ENCODE results near the gene ARMC9.
"Not testable (repeated sequence)": the region's sequence is repeated elsewhere in the genome, so short reads cannot be mapped to it uniquely, and the experiment has no call there.

ARMC9 gene

DNA sequence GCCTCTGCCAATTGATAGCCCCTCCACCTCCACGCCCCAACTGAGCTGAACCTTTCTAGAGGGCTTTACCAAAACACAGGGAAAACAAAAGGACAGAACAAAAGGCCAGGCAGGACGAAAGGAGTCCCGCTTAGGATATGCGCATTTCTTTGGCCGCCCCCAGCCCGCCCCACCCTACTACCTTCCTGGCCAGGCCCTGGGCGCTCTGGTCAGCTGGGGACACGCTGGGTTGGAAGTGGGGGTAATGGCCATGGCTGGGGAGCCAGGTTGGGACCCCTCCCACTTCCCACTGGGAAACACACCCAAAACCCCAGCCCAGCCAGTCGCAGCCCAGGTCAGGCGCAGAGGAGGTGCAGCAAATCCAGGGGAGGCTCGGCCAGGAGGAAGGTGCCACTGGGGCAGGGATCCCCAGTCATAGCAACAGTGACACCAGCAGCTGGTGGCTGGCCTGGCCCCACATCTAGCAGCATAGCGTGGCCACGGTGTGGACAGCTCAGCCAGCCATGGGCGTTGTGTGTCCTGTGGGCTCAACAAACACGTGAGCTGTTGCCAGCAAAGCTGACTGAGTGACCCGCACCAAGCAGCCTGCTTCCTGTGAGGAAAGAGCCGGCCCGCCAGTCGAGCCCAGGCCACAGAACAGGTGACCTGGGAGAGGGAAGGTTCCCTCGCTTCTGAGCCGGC is 172.5 kb downstream of the ARMC9 start:
- DNase-seq: no peak

DNA sequence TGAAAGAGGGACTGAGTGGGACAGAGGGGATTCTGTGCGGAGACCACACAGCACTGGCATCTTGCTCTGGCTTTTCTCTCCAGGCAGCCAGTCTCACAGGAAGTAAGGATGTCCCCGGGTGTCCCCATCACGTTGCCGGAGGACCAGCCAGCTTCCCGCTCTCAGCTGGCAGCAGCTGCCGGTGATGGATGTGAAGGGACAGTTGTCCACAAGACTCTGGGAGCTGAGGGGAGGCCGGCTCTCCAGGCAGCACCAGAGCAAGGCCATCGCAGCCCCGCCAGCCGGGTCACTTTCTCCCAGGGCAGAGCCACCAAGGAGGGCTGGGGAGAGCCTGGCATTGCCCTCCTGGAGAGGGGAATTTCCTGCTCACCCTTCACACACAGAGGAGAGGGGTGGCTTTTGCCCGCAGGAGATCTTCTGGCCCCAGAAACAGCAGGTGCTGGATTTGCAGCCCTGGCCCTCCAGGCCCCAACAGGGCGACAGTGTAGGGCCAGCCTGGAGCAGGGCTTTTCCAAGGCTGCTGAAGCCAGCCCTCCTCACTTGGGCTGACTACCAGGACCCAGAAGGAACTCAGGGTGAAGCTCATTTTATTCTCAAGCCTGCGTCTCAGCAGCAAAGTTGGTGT is 173.1 kb downstream of the ARMC9 start:
- DNase-seq: no peak

DNA sequence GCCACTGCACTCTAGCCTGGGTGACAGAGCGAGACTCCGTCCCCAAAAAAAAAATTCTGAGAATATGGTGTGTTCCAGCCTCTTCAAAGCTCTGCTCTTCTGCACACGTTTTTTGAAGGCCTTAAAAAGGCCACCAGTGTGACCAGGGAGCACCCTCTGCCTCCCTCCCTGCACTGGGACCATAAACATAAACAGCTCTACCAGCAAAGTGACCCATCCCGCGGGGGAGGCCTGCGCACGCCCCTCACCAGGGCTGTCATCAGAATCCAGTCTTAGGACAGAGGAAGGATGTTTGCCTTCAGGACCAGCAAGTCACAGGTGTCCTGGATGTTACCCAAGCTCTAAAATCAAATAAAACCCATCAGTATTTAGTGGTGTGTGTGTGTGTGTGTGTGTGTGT is 173.9 kb downstream of the ARMC9 start:
- DNase-seq: no peak

DNA sequence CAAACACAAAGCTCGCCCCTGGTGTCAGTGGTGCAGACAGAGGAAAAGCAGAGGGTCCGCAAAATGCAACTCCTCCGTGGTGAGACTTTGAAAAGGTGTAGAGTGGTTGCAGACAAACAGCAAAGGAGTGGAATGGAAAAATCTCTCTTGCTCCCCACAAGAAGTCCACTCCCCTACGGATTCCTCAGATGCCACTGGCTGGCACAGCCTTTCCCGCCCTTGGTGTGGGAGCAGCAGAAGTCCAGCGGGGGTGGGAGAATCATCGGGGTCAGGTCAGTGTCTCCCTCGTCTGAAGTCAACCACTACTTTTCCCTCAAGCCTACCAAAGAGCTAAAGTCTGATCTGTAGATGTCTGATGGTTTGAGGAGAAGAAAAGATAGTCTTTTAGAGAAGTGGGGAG is 174.8 kb downstream of the ARMC9 start:
- DNase-seq: no peak

DNA sequence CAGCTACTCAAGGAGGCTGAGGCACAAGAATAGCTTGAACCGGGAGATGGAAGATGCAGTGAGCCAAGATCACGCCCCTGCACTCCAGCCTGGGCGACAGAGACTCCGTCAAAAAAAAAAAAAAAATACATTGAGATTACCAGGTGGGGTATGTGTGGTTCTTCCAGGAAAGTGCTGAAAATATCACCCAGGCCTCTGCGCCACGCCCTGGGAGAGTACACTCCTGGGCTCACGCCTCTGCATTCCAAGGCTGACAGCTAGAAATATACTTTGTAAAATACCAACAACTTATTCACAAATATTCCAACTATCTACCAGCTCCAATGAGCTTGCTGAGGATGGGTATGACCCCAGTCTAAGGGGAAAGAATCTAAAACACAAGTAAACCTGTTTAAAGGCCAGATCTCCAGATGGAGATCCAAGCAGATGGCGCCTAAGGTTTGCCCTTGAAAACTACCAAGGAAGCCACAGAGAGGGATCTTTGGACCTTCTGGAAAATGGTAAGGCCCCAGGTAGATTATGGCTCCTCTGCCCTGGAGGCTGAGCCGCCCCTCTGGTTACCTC is 175.4 kb downstream of the ARMC9 start:
- no peak for DNase-seq

DNA sequence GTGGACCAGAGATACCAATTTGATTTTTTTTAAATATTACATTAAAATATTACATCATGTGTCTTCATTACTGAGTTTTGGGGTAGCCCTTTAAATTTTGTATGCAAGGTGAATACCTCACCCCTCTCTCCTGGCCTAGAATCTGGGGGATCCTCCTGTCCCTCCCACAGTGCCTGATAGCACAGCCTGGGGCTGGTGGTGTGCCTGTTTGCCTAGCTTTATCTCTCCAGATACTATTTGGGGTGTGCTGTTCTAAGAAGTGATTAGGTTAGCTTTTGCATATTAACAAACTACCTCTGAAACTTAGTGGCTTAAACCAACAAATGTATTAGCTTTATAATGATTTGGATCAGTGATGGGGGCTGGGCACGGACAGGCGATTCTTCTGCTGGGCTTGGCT is 176.3 kb downstream of the ARMC9 start:
- no peak for DNase-seq

DNA sequence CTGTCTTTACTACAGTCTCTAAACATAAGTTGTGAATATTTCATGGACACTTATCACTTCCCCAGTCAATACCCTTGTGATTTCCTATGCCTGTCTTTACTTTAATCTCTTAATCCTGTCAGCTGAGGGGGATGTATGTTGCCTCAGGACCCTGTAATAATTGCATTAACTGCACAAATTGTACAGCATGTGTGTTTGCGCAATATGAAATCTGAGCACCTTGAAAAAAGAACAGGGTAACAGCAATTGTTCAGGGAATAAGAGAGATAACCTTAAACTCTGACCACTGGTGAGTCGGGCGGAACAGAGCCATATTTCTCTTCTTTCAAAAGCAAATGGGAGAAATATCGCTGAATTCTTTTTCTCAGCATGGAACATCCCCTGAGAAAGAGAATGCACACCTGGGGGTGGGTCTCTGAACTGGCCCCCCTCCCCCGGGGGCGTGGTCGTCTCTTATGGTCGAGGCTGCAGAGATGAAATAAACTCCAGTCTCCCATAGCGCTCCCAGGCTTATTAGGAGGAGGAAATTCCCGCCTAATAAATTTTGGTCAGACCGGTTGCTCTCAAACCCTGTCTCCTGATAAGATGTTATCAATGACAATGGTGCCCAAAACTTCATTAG is 177.7 kb downstream of the ARMC9 start:
- not testable (repeated sequence) for DNase-seq

DNA sequence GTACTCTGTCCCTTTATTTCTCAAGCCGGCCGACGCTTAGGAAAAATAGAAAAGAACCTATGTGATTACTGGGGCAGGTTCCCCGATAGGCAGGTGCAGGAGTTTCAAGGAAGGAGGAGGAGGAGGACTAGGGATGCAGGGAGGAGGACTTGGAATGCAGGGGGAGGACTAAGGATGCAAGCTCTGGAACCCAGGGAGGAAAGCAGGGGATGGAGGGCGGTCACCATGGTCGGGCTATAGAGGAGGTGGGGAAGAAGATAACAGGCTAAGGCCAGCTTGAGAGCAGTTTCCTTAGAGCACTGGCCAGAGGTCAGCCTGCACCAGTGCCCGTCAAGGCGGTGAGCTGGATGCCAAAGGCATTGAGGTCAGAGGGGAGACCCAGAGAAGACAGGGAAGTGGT is 178.4 kb downstream of the ARMC9 start:
- no peak for DNase-seq

DNA sequence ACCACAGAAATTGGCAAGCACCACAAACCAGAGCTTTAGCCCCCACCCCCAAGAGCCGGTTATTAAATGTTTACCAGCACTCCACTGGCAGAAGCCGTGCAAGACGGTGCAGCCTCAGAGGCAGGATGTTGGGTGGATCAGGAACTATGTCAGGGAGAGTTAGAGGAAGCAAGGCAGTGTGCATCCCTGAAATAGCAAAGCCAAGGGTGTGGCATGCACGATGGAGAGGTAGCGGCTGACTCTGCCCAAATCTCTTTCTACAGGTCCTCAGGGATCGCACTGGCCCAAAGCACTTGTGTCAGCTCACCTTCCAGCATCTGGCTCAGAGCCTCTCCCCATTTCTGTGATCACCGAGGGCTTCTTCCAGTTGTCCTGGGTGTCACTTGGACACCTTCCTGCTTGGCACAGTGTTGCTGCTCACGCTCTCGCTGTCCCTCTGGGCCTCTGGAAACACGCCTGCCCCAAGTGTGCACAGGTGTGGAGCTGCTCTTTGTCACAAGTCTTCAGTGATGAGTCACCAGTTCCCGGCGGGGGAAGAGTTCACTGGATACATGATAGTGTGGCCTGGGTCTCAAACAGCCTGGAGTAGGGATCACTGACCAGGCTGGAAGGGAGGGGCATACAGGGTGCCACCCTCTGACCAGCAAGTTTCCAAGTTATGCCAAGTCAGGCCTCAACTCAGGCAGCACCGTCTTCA is 179.7 kb downstream of the ARMC9 start:
- DNase-seq: peak; percentile 49

DNA sequence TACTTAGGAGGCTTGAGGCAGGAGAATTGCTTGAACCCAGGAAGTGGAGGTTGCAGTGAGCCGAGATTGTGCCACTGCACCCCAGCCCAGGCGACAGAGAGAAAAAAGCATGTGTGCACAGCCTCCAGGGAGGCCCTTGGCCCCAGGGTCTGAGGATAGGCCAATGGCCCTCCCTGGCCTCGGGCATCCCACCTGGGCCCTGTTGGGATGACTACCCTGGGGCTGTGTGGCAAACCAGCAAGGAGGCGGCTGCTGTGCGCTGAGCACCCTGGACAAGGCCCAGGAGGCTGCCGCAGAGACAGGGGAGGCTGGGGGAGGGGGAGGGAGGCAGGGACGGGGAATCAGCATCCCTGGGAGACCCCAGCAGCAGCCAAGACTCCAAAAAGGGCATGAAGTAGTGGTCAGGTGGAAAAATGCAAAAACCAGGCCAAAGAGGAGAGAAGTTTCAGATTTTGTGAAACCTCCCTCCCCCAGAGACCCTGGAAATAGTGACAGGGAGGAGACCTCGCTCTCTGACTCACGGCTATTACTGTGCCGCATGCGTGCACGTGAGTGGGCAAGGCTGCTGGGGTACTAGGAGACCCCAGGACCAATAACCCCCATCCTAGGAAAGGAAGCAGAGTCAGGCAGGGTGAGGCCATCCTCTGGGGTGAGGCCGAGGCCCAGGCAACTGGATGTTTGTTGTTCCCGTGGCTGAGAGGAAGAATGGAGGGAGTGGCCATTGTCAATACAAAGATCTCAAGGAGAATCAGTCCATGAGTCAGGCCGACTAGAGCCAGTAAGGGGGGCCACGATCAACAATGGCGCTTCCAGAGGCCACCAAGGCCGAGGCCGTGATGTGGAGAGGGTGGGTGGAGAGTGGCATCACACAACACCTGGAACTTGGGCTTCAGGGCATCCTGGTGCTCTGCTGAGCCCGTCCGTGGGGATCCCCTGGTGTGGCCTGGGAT is 181.1 kb downstream of the ARMC9 start:
- no peak for DNase-seq

DNA sequence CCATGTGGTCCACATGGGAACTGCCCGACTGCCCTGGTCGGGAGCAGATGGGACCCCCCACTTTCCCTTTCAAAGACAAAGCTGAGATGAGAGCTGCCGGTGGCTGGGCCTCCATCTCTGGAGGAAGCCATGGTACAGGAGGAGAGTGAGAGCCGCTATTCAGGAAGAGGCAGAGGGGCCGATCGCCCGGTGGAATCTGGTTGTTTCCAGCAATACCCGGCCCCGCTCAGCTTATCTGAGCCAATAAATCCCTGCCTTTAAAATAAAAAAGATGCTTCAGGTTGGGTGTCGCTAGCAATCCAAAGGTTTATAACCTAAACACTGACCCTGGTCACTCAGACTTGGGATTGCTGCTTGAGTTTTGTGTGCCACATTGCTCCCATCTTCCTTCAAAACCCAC is 181.9 kb downstream of the ARMC9 start:
- no peak for DNase-seq

DNA sequence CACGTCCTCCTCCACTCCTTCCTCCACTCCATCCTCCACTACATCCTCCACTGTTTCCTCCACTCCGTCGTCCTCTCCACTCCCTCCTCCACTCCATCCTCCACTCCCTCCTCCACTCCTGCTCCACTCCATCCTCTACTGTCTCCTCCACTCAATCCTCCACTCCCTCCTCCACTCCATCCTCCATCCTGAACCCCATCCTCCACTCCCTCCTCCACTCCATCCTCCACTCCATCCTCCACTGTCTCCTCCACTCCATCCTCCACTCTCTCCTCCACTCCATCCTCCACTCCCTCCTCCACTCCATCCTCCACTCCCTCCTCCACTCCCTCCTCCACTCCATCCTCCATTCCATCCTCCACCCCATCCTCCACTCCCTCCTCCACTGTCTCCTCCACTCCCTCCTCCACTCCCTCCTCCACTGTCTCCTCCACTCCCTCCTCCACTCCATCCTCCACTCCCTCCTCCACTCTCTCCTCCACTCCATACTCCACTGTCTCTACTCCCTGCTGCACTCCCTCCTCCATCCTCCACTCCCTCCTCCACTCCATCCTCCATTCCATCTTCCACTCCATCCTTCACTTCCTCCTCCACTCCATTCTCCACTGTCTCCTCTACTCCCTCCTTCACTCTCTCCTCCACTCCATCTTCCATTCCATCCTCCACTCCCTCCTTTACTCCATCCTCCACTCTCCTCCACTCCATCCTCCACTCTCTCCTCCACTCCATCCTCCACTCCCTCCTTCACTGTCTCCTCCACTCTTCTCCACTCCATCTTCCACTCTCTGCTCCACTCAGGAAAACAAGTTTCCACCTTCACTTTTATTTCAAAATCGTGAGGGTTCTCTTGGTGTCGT is 182.8 kb downstream of the ARMC9 start:
- no peak for DNase-seq

DNA sequence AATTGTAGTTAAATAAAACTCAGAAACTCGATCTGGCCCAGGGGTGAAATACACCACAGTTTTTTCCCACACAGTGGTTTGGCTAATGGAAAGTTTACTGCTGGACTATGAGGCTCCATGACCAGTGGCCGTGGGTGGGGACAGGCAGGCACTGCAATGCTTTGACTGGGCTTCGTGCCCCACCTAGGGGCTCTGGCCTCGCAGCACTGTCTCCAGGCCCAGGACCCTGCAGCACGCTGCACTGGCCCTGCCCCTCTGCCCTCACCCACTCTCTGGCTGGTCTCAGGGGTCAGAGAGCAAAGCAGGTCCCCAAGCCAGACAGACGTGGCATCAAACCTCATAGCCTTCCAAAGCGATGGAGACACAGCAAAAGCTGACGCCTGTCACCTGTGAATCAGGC is 183.7 kb downstream of the ARMC9 start:
- no peak for DNase-seq

DNA sequence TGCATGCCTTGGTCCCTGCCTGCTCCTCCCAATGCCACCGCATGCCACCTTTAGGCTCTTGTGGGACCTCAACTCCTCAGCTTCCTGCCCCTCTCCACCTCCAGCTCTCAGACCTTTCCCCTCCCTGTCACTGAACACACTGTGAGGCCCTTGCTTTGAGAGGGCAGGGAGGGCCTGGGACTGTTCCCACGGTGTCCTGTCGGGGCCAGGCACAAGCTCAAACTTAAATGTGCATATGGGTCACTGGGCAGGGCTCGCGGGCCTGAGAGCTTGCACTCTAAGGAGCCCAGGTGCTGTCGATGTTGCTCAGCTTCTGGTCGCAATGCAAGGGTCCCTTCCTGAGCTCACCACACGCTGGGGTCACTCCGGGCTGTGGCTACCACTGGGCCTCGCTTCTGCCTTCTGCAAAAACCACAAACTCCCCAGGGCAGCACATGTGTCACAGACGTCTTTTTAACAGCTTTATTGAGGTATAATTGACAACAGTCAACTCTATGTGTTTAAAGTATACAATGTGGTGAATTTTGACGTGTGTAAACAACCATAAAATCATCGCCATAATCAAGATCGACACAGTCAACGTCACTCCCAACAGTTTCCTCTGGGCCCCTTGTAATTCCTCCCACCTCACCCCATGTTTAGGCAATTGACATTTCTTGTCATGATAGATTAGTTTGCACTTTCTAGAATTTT is 185.1 kb downstream of the ARMC9 start:
- no peak for DNase-seq

DNA sequence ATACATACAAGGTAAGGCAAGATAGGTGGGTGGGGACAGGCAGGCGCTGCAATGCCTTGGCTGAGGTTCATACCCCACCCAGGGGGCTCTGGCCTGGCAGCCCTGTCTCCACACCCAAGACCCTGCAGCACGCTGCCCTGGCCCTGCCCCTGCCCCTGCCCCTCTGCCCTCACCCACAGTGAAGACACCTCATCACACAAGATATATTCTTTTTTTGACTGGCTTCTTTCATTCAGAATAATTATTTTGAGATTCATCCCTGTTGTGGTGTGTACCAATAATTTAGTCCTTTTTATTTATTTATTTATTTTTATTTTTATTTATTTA is 185.6 kb downstream of the ARMC9 start:
- no peak for DNase-seq

DNA sequence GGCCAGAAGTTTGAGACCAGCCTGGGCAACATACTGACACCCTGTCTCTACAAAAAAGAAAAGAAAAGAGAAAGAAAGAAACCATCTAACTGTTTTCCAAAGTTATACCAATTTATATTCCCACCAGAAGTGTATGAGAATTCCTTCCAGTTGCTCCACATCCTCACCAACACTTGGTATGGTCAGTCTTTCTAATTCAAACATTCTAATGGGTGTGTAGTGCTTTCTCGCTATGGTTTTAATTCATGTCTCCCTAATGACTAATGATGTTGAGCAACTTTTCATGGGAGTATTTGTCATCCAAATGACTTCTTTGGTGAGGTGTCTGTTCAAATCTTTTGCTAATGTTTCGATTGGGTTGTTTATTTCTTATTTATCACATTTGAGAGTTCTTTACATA is 186.5 kb downstream of the ARMC9 start:
- DNase-seq: no peak

DNA sequence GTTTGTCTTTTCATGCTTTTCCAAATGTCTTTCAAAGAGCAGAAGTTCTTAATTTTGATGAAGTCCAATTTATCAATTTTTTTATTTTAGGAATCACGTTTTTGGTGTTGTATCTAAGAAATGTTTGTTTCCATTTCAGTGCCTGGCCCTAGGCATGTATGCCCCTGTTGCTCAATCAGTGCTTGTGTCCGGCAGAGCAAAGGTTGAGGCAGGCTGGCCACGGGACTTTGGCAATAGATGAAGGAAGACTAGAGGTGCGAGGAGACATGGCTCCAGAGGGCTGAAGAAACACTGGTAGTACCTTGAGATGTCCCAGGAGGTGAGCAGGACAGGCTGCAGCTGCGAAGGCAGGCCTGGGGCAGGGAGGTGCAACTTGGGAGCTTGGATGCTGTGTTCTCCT is 187.0 kb downstream of the ARMC9 start:
- no peak for DNase-seq

DNA sequence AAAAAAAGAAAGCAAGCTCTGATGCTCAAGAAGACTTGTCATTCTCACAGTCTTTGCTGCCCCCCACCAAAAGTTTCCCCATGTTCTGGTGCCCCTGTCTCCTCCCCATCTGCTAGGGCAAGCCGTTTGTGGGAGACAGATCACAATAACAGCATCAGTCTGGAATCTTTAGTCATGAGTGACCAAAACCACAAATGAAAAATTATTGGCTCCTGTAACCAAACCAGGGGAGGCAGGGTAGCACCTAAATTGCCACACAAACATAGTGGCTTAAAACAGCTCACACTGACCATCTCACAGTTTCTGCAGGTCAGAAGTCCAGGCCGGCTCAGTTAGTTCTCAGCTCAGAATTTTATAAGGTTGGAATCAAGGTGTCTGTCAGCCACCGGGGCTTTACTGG is 188.0 kb downstream of the ARMC9 start:
- DNase-seq: no peak

DNA sequence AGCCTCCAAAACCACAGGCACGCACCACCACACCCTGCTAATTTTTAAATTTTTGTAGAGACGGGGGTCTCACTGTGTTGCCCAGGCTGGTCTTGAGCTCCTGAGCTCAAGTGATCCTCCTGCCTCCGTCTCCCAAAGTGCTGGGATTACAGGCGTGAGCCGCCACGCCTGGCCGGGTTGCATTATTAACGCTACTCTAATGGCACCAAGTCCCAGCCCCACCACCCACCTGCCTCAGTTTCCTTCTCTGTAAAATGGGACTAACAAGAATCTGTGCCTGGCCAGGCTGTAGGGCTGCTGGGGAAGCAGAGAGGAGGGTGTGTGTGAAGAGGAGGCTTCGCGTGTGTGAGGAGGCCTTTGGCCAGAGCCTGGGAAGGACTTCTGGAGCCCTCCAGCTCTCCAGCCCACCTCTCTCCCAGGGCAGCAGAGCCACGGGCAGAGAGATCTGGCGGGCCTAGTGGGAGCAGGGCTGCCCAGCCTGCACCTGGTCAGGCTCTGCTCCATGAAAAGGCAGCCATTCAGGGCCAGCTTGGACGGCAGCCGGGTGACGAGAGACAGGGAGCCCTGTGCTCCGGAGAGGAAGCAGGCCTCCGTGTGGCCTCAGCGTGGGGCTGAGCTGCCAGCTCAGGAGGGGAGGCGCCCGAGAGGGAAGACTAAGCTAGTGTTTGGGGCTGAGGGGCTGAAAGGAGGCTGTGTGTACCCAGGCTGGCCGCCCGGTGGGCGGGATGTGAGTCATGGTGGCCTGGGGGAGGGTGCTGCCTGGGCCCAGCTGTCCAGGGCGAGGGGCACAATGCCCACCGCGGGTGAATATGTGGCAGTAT is 189.7 kb downstream of the ARMC9 start:
- no peak for DNase-seq

DNA sequence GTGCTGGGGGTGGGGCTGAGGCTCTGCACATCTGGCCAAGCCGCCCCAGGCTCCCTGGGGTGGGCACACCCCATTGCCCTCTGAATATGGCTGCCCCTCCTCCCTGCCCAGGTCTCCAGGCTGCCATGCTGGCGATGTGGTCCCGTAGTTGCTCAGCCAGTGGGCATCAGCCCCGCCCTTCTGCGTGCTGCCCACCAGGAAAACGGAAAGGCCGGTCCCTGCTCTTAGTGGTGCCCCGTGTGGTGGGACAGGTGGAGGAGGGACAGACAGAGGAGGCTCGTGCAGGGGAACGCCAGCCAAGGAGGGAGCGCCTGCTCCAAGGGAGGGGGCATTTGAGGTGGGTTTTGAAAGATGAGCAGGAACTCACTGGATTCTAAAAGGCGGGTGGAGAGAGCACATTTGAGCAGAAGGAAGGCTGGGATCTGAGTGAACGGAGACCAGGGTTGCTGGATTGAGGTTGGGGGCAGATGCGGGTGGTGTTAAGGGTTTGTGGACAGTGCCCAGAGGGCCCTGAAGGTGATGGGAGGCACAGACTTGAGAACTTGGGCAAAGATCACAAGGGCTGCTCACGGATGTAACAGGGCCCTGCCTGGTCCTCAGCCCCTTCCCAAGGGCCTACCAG is 190.4 kb downstream of the ARMC9 start:
- DNase-seq: no peak

All from NCI-H2029 (cell line).